Ishikawa (cell line): ENCODE data around the gene EHBP1L1.

Experiments
- CEBPB ChIP-seq: IDR thresholded peaks from 2 replicates; pipeline ENCODE4 v1.6.1; 2012
- CREB1 ChIP-seq: IDR thresholded peaks from 2 replicates; pipeline ENCODE4 v1.6.1; 2012; ENCODE audit warnings: low read depth
- EGR1 ChIP-seq: IDR thresholded peaks from 2 replicates; pipeline ENCODE4 v1.6.1; 2012
- EP300 ChIP-seq: IDR thresholded peaks from 2 replicates; pipeline ENCODE4 v1.6.1; 2012; ENCODE audit warnings: borderline replicate concordance
- FOXM1 ChIP-seq: IDR thresholded peaks from 2 replicates; pipeline ENCODE4 v1.6.1; 2012; ENCODE audit warnings: low read depth, borderline replicate concordance
- NFIC ChIP-seq: IDR thresholded peaks from 2 replicates; pipeline ENCODE4 v1.6.1; 2012
- RAD21 ChIP-seq: IDR thresholded peaks from 2 replicates; pipeline ENCODE4 v1.6.1; 2012; ENCODE audit warnings: low read depth
- TAF1 ChIP-seq: IDR thresholded peaks from 2 replicates; pipeline ENCODE4 v1.6.1; 2012; ENCODE audit warnings: low read depth, mild to moderate bottlenecking
- TCF12 ChIP-seq: IDR thresholded peaks from 2 replicates; pipeline ENCODE4 v1.6.1; 2012; ENCODE audit warnings: low read depth
- TEAD4 ChIP-seq: IDR thresholded peaks from 2 replicates; pipeline ENCODE4 v1.6.1; 2012
- YY1 ChIP-seq: IDR thresholded peaks from 2 replicates; pipeline ENCODE4 v1.6.1; 2012; ENCODE audit warnings: low read depth
- ZBTB7A ChIP-seq: IDR thresholded peaks from 2 replicates; pipeline ENCODE4 v1.6.1; 2012; ENCODE audit warnings: low read depth
- TF ChIP-seq, protein P1 (sequence below): IDR thresholded peaks from 2 replicates; pipeline ENCODE4 v1.6.1; 2012
- TF ChIP-seq, protein P2 (sequence below): IDR thresholded peaks from 2 replicates; pipeline ENCODE4 v1.6.1; 2012; ENCODE audit warnings: low read depth, mild to moderate bottlenecking
- TF ChIP-seq, protein P3 (sequence below): IDR thresholded peaks from 2 replicates; pipeline ENCODE4 v1.6.1; 2012

The EHBP1L1 gene

DNA sequence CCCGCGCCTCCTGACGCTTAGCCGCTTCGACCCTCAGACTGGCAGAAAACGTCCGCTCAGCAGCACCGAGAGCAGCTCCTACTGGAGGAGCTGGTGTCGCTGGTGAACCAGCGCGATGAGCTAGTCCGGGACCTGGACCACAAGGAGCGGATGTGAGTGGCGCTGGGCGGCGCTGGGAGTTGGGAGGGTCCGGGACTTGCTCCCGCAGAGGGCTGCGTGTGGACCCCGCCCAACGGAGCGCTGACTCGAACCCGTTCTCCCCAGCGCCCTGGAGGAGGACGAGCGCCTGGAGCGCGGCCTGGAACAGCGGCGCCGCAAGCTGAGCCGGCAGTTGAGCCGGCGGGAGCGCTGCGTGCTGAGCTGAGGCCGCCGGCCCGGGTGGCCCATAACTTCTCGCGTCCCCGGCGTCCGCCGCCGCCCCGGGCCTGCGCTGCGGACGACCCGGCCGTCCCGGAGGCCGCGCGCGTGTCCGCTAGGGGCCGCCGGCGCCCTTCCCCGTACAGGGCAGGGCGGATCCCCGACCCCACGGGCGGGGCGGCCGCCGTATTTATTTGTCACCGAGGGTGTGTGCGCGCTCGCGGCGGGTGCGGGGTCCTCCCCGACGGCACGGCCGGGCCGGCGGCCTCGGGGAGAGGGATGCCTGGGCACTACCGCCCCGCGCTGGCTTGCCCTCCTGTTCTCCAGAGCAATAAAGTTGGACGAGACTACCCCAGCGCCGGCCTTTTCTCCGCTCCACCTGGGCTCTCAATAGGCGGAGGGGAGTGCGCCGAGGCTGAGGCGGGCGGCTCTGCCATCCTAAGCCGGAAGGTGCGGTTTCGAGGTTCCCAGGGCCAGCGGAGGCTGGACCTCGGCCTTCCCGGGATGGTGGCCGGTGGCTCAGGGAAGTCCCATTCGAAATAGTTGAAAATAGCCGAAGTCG, 16.3 kb downstream of the EHBP1L1 start:
- TF ChIP-seq EP300: no peak
- no peak for TF ChIP-seq TCF12

DNA sequence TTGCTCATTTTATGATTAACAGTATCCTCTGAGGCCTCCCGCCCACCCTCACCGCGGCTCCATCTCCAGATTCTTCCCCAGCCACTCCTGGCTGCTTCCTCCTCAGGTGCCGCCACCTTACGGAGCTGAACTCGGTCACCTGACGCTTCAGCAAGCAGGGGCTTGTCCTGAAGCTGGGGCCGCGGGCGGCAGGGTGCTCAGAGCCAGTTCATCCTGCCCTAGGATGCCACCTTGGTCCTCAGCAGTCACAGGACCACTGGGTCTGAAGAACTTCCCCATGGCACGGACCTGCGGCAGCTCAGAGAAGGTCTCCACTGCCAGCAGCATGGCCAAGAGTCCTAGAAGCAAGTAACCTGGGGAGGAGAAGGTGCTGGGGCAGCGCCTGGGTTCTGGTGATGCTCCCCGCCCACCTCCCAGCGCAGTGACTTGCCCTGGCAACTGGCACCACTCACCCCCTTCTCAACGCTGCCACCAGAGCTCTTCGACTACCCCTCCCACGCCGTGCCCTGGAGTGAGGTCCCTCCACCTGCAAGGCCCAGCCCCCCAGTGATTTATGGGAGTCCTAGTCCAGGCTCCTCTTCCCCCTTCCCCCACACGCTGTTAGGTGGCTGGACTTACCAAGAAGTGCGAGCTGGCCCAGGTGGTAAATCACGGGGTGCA, 17.1 kb downstream of the EHBP1L1 start:
- TF ChIP-seq EP300 (no peak), FOXM1 (no peak), NFIC (no peak), CEBPB (no peak), TAF1 (no peak), EGR1 (no peak), ZBTB7A (no peak)

DNA sequence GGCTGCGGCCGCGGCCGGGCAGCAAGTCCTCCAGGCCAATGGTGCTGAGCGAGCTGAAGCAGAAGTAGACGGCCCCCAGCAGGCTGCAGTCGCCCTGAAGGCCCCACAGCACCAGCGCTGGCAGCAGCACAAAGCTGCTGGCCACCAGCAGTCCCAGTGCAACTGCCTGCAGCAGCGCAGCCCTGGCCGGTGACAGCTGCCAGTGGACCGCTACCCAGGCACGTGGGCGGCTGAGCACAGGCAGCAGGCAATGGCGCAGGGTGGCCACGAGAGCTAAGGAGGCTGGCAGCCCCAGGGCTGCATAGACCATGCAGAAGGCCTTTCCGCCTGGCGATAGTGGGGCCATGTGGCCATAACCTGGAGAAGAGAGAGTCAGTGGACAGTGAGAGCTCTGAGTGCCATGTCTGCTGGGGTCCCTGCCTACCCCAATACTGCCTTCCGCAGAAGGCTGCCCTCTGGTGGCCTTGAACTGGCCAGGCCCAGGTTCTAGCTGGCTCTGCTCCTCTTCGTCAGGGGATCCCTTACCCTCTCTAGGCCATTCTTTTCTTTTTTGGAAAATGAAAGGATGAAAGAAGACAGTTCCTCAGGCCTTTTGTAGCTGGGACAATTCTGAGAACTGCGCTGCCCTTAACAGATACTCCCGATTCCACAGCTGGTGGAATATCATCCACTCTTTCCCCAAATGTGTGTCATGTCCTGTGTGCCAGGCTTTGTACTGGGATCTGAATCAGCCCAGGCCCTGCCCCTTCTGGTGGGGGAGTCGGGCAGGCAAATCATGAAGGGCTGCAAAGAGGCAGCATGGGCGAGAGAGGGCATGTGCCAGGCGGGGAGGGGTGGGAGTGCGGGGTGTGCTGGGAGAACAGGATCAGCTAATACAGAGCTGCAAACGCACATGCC, 17.9 kb downstream of the EHBP1L1 start:
- no peak for TF ChIP-seq CREB1
- TF ChIP-seq FOXM1: no peak
- TF ChIP-seq TAF1: no peak
- TF ChIP-seq RAD21: peak; percentile 33; the same call in 1 of the 2 replicates
- TF ChIP-seq, protein P1, sequence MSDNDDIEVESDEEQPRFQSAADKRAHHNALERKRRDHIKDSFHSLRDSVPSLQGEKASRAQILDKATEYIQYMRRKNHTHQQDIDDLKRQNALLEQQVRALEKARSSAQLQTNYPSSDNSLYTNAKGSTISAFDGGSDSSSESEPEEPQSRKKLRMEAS: no peak
- TF ChIP-seq ZBTB7A: peak; percentile 34; the same call in 1 of the 2 replicates

DNA sequence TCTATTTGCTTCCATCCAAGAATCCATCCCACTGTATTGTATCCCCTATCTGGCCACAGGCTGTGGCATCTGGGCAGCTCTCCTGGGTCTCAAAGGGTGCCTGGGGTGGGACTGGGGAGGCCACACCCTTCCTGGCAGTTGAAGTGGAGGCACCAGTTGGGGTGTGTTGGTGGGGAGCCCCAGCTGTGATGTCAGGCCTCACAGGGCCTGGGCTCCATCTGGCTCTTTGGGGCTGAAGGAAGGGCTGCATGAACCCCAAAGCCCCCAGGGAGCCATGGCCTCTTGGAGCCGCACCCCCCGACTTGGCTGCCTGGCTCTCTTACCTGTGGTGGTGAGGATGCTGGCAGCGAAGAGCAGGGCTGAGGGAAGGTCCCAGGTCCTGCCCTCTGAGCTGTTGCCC, 19.3 kb downstream of the EHBP1L1 start:
- TF ChIP-seq, protein P2, sequence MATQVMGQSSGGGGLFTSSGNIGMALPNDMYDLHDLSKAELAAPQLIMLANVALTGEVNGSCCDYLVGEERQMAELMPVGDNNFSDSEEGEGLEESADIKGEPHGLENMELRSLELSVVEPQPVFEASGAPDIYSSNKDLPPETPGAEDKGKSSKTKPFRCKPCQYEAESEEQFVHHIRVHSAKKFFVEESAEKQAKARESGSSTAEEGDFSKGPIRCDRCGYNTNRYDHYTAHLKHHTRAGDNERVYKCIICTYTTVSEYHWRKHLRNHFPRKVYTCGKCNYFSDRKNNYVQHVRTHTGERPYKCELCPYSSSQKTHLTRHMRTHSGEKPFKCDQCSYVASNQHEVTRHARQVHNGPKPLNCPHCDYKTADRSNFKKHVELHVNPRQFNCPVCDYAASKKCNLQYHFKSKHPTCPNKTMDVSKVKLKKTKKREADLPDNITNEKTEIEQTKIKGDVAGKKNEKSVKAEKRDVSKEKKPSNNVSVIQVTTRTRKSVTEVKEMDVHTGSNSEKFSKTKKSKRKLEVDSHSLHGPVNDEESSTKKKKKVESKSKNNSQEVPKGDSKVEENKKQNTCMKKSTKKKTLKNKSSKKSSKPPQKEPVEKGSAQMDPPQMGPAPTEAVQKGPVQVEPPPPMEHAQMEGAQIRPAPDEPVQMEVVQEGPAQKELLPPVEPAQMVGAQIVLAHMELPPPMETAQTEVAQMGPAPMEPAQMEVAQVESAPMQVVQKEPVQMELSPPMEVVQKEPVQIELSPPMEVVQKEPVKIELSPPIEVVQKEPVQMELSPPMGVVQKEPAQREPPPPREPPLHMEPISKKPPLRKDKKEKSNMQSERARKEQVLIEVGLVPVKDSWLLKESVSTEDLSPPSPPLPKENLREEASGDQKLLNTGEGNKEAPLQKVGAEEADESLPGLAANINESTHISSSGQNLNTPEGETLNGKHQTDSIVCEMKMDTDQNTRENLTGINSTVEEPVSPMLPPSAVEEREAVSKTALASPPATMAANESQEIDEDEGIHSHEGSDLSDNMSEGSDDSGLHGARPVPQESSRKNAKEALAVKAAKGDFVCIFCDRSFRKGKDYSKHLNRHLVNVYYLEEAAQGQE: no peak
- TF ChIP-seq YY1: no peak
- no peak for TF ChIP-seq TEAD4
- no peak for TF ChIP-seq ZBTB7A
- no peak for TF ChIP-seq CEBPB
- no peak for TF ChIP-seq TAF1
- TF ChIP-seq, protein P1: no peak

DNA sequence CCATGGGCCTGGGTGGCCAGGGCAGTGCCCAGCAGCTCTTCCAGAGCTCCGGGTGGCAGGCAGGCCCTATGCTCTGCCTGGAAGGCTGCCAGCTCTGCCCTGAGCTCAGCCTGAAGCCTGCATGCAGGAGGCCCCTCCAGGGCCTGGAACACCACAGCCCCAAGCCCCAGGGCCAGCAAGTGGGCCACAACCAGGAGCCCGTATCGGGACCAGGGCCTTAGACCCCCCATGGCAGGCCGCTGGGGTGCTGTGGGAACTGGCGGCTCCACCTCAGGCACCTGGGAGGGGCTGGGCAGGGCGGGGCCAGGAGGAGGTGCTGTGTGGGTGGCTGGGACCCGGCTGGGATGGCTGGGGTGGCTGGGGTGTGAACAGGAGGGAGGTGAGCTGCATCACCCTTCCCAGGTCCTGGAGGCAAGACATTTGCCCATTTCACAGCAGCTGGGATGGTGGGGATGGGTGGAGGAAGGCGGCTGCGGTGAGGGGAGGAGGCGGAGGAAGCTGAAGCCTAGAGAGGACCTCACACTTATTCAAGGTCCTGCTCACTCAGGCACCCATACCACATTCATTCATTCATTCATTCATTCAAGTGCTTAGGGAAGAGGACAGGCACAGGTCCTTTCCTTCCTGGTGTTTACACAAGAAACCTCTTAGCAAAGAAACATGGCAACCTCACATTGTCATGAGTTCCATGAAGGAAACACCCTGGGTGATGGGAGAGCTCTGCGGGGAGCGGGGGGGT, 19.9 kb downstream of the EHBP1L1 start, which contains the start of gene KCNK7:
KCNK7 (minus strand) TSS at position 258 of the 739 bp plus-strand sequence; CDS start at position 230, 28 bp downstream.
- TF ChIP-seq RAD21: no peak
- TF ChIP-seq EGR1: peak; percentile 52; the same call in 1 of the 2 replicates

DNA sequence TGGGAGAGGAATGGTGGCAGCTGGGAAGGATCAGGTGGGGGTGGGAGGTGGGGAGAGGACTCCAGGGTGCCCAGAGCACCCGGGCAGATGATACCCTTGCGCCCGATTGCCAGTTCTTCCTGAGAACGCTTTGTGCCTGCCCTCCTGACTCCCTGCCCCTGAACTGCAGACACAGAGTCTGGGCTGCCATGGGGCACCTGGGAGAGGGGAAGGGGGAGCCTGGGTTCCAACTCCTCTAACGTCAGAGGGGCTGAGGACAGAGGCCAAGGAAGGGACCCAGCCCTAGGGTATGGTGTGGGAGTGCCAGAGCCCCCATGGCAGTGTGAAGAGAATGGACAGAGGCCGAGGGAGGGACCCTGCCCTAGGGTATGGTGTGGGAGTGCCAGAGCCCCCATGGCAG, 20.7 kb downstream of the EHBP1L1 start:
- no peak for TF ChIP-seq YY1
- TF ChIP-seq, protein P2: no peak
- TF ChIP-seq, protein P1: no peak
- TF ChIP-seq RAD21: no peak
- no peak for TF ChIP-seq CEBPB
- no peak for TF ChIP-seq FOXM1
- TF ChIP-seq TAF1: no peak
- no peak for TF ChIP-seq ZBTB7A
- no peak for TF ChIP-seq NFIC
- TF ChIP-seq EP300: no peak
- no peak for TF ChIP-seq CREB1
- TF ChIP-seq EGR1: no peak
- no peak for TF ChIP-seq TCF12
- no peak for TF ChIP-seq TEAD4
- TF ChIP-seq, protein P3, sequence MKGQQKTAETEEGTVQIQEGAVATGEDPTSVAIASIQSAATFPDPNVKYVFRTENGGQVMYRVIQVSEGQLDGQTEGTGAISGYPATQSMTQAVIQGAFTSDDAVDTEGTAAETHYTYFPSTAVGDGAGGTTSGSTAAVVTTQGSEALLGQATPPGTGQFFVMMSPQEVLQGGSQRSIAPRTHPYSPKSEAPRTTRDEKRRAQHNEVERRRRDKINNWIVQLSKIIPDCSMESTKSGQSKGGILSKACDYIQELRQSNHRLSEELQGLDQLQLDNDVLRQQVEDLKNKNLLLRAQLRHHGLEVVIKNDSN: no peak
